Esophagus squamous epithelium (tissue), 4 donors: ENCODE data around the gene TRPT1.

Source experiments
- POLR2A ChIP-seq, 4 donors: fragments of 450-650 bp; IDR thresholded peaks; one replicate each; pipeline ENCODE4 v1.6.1; 2017; ENCODE audit warnings: antibody characterized with exemption in 4 of 4, mild to moderate bottlenecking in 4 of 4, moderate library complexity in 3 of 4
- TF ChIP-seq, protein P1 (sequence below), 6 experiments: fragments of 450-650 bp in 4 of 6; fragments of 200-600 bp in 2 of 6; sonication (generic) in 2 of 6; IDR thresholded peaks; one replicate each; pipeline ENCODE4 v1.5.1; 2016 to 2019; ENCODE audit warnings: antibody characterized with exemption in 6 of 6, mild to moderate bottlenecking in 4 of 6, moderate library complexity in 4 of 6

DNA sequence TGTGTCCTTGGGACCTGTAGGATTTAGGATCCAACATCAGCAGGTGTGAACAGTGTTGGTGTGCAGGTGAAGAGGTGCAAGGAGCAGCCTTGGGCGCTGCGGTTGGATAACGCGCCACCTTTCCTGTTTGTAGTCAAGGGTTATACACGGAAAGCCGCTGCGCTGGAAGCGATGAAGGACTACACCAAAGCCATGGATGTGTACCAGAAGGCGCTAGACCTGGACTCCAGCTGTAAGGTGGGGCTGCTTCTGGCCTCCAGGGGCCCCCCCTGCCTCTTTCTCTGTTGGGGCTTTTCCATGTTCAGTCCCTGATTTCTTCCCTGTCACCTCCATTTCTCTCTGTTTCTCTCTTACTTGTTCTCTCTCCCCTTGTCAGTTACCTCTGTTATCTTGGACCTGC lies 23.0 kb downstream of the TRPT1 start:
- TF ChIP-seq POLR2A (IDR thresholded peaks at IDR 0.05) = no peak
- TF ChIP-seq, protein P1, sequence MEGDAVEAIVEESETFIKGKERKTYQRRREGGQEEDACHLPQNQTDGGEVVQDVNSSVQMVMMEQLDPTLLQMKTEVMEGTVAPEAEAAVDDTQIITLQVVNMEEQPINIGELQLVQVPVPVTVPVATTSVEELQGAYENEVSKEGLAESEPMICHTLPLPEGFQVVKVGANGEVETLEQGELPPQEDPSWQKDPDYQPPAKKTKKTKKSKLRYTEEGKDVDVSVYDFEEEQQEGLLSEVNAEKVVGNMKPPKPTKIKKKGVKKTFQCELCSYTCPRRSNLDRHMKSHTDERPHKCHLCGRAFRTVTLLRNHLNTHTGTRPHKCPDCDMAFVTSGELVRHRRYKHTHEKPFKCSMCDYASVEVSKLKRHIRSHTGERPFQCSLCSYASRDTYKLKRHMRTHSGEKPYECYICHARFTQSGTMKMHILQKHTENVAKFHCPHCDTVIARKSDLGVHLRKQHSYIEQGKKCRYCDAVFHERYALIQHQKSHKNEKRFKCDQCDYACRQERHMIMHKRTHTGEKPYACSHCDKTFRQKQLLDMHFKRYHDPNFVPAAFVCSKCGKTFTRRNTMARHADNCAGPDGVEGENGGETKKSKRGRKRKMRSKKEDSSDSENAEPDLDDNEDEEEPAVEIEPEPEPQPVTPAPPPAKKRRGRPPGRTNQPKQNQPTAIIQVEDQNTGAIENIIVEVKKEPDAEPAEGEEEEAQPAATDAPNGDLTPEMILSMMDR (IDR thresholded peaks at IDR 0.05) = no peak
